Gastrocnemius medialis (tissue), 4 donors: ENCODE data around the gene SRF. TPM values are rescaled to one million over a fixed set of nuclear protein-coding genes. Genes with fewer than 3 reads are reported as not detected.

Experiments used
- ATAC-seq, 2 donors: fragments of 150-250 bp; one replicate each; pipeline ENCODE4 v1.9.1; 2016
- DNase-seq, 2 donors: peaks; one replicate each; pipeline ENCODE4 v3.0.0-alpha.2; 2019
- H3K27ac ChIP-seq, 4 donors: fragments of 200-600 bp; sonication (generic); 1 replicate in 1 of 4; 2 replicates in 3 of 4; pipeline ENCODE4 v1.5.1; 2016 to 2018; ENCODE audit warnings: mild to moderate bottlenecking in 2 of 4, moderate library complexity in 1 of 4
- H3K27me3 ChIP-seq, 3 donors: fragments of 200-600 bp; sonication (generic) in 2 of 3; 1 replicate in 1 of 3; 2 replicates in 2 of 3; pipeline versions ENCODE4 v1.5.1 to v1.6.0; 2016 to 2019; ENCODE audit warnings: mild to moderate bottlenecking in 1 of 3, moderate library complexity in 1 of 3
- H3K36me3 ChIP-seq, 2 donors: fragments of 200-600 bp; sonication (generic) in 1 of 2; one replicate each; pipeline ENCODE4 v1.5.1; 2017 to 2018
- H3K4me1 ChIP-seq, 2 donors: fragments of 200-600 bp; sonication (generic) in 1 of 2; one replicate each; pipeline ENCODE4 v1.5.1; 2016 to 2017; ENCODE audit warnings: mild to moderate bottlenecking in 2 of 2
- H3K4me3 ChIP-seq, 4 donors: fragments of 200-600 bp; sonication (generic) in 3 of 4; 1 replicate in 1 of 4; 2 replicates in 3 of 4; pipeline ENCODE4 v1.5.1; 2016 to 2019; ENCODE audit warnings: mild to moderate bottlenecking in 2 of 4
- H3K9me3 ChIP-seq, 3 donors: fragments of 200-600 bp; sonication (generic) in 2 of 3; 1 replicate in 1 of 3; 2 replicates in 2 of 3; pipeline ENCODE4 v1.5.1; 2016 to 2019
- POLR2A ChIP-seq, 2 donors: fragments of 450-650 bp; IDR thresholded peaks; one replicate each; pipeline ENCODE4 v1.6.1; 2017; ENCODE audit warnings: antibody characterized with exemption in 2 of 2, mild to moderate bottlenecking in 2 of 2, moderate library complexity in 2 of 2
- in situ Hi-C, 4 donors: fragments of 200-750 bp; cut with MboI; loops; one replicate each; pipeline versions ENCODE4 v1.15.0 to v1.8.0; 2017; ENCODE audit warnings: low sequenced_read_pairs in 4 of 4
- intact Hi-C: fragments of 100-400 bp; cut with DNase I; formaldehyde crosslinking; loops from one replicate; pipeline ENCODE4 v1.15.1; 2023; ENCODE audit warnings: low total_unique reads
- total RNA-seq, 4 donors: library from RNA; depleted of rRNA; stranded (reverse); fragments of >200 nt; gene quantifications; one replicate each; pipeline versions ENCODE4 v1.1.0 to v1.2.3, GENCODE V29; 2016
- TF ChIP-seq, protein P1 (sequence below), 5 experiments: fragments of 450-650 bp in 3 of 5; fragments of 200-600 bp in 2 of 5; sonication (generic) in 2 of 5; IDR thresholded peaks in 4 of 5; conservative IDR thresholded peaks in 1 of 5; 1 replicate in 4 of 5; 2 replicates in 1 of 5; pipeline ENCODE4 v1.5.1; 2016 to 2019; ENCODE audit warnings: antibody characterized with exemption in 5 of 5, mild to moderate bottlenecking in 3 of 5, moderate library complexity in 3 of 5

The SRF gene
- 10 to 100 TPM; 35.2 to 54.7 (median 44.9) TPM for total RNA-seq

DNA sequence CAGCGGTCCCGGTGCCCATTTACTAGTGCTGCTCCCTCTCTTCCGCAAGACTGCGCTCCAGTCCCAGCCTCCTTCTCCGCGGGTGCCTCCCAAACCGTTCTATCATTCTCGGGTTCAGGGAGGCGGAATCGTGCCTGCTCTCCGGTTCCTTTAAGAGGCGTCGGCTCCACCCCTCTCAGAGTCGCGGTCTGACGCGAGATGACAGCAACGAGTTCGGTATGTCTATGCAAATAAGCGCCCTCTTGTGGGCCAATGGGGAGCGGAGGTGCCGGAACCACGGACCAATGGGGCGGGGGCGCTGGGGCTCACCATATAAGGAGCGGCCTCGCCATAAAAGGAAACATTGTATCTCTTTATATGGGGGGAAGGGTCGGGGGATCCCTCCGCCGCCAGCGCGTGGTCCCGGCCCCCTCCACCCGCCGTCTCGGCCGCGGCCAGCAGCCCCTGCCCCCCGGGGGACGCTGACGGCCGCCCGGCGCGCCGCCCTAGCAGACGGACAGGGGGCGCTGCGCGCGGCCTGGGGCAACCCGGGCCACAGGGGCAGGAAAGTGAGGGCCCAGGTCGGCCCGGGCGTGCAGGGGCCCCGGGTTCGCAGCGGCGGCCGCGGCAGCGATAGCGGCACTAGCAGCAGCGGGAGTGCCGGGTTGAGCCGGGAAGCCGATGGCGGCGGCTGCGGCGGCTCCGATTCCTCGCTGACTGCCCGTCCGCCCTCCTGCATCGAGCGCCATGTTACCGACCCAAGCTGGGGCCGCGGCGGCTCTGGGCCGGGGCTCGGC is at the start of gene SRF:
SRF (plus strand) TSS at position 339 of the 776 bp plus-strand sequence; CDS start at position 727, 388 bp downstream.
- H3K36me3 ChIP-seq = peaks cover 0 to 9% of the 10 kb centered on the region in 2 donors

DNA sequence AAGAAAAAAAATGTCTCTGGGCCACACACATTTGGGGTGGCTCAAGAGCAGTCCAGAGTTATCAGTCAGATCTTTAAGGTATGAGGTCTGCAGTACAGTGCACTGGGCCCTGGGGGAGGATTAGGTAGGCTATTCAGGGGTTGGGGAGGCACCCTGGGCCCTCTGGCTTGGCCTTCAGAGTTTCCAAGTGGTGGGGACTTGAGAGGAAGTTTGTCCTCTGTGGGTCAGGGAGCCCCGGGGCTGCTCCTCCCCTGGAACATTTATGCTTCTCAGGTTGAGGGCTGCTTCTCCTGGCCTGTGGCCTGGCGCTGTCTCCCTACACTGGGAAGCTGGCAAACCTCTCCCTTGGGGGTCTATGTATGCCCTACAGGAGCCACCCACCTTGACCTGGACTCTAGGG is 48.9 kb upstream of the SRF start:
- no peaks in the 10 kb centered on the region for H3K36me3 ChIP-seq
- TF ChIP-seq POLR2A (IDR thresholded peaks at IDR 0.05) = no peak
- TF ChIP-seq, protein P1, sequence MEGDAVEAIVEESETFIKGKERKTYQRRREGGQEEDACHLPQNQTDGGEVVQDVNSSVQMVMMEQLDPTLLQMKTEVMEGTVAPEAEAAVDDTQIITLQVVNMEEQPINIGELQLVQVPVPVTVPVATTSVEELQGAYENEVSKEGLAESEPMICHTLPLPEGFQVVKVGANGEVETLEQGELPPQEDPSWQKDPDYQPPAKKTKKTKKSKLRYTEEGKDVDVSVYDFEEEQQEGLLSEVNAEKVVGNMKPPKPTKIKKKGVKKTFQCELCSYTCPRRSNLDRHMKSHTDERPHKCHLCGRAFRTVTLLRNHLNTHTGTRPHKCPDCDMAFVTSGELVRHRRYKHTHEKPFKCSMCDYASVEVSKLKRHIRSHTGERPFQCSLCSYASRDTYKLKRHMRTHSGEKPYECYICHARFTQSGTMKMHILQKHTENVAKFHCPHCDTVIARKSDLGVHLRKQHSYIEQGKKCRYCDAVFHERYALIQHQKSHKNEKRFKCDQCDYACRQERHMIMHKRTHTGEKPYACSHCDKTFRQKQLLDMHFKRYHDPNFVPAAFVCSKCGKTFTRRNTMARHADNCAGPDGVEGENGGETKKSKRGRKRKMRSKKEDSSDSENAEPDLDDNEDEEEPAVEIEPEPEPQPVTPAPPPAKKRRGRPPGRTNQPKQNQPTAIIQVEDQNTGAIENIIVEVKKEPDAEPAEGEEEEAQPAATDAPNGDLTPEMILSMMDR (IDR thresholded peaks at IDR 0.05 in 4 of 5, conservative IDR thresholded peaks at IDR 0.05 in 1 of 5) = no peak
- no peak overlapping the region for H3K4me3 ChIP-seq
- DNase-seq (no peak), ATAC-seq (no peak)
- intact Hi-C loops = no loop called here
- H3K4me1 ChIP-seq = no peaks in the 10 kb centered on the region
- H3K27ac ChIP-seq = no peak overlapping the region
- no peaks in the 10 kb centered on the region for H3K9me3 ChIP-seq
- H3K27me3 ChIP-seq = no peaks in the 10 kb centered on the region
- in situ Hi-C loops = no loop called here

More for the DNA sequence above, at the start of gene SRF:
- ATAC-seq = peak; percentile 73 to 79
- Histone ChIP-seq H3K9me3 (no peaks in the 10 kb centered on the region), H3K27ac (peak within 1 kb of the TSS; percentile 89 to 98 (median 92)), H3K4me3 (peak within 1 kb of the TSS; percentile 86 to 96 (median 92)), H3K4me1 (peaks cover 30 to 39% of the 10 kb centered on the region in 2 donors), H3K27me3 (no peaks in the 10 kb centered on the region)
- intact Hi-C loops = loop anchor here (1.0 to 10.0 kb wide), 9 partner anchors 112 to 1436 kb away; partner anchors contain the start of genes ABCC10, BICRAL, KLC4 and KLHDC3
- peak; percentile 92 to 93 for TF ChIP-seq POLR2A (IDR thresholded peaks at IDR 0.05)
- TF ChIP-seq, protein P1 (IDR thresholded peaks at IDR 0.05 in 4 of 5, conservative IDR thresholded peaks at IDR 0.05 in 1 of 5) = peak; percentile 46 to 96 (median 91)
- peak; percentile 100 for DNase-seq
- in situ Hi-C loops = no loop called here

DNA sequence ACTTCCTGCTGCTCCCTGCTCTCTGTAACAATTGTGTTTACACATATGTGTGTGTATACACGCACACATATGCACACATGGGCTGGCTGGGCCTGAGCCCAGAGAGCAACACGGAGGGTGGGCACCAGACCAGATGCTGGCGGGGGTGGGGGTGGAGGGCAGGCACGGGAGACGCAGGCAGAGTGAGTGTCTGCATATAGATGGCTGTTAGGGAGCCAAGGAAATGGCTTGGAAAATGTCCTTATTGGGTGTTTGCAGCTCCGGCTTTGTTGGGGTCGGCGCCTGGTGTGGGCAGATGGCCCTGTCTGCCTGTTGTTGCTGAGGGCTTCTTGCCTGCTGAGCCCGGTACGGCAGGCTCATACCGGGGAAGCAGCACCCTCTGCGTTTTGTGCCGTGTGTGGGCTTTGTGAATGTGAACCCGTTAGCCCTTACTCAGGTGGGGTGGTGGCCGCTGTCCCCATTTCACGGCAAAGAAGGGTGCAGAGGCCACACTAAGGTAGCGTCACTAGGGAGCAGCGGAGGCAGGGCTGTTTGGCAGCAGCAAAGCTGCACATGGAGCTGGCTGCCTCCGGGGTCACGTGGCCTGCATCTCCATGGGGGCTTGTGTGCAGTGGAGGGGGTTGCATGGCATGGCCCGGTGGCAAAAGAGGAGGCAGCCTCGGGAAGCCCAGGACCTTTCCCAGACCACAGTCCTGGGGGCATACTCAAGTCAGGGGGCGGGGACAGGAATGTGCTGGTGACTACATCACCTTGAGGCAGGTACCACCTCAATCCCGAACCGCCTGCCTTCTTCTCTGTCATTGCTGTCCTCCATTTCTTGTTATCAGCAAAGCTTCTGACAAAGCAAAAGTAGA is 47.4 kb upstream of the SRF start:
- TF ChIP-seq, protein P1 (IDR thresholded peaks at IDR 0.05 in 4 of 5, conservative IDR thresholded peaks at IDR 0.05 in 1 of 5) = no peak
- TF ChIP-seq POLR2A (IDR thresholded peaks at IDR 0.05) = no peak
- no peaks in the 10 kb centered on the region for H3K36me3 ChIP-seq
- no peaks in the 10 kb centered on the region for H3K4me1 ChIP-seq
- H3K27ac ChIP-seq = no peak overlapping the region
- DNase-seq = no peak
- no peak for ATAC-seq
- H3K4me3 ChIP-seq = no peak overlapping the region
- no peaks in the 10 kb centered on the region for H3K27me3 ChIP-seq
- in situ Hi-C loops (no loop called here), intact Hi-C loops (no loop called here)
- no peaks in the 10 kb centered on the region for H3K9me3 ChIP-seq

DNA sequence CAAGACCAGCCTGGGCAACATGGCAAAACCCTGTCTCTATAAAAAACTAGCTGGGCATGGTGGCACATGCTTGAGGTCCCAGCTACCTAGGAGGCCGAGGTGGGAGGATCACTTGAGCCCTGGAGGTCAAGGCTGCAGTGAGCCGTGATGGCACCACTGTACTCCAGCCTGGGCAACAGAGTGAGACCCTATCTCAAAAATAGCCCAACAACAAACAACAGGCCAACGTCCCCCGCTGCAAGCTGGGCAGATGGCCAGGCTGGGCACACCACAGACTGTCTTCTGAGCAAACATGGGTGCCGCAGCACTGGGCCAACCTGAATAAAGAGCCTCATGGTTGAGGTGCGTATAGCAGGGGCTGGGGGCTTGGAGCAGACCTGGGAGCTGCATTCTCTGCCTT is 46.6 kb upstream of the SRF start:
- Histone ChIP-seq H3K4me1 (no peaks in the 10 kb centered on the region), H3K4me3 (no peak overlapping the region), H3K9me3 (no peaks in the 10 kb centered on the region), H3K27me3 (no peaks in the 10 kb centered on the region), H3K36me3 (no peaks in the 10 kb centered on the region), H3K27ac (no peak overlapping the region)
- intact Hi-C loops = no loop called here
- no peak for ATAC-seq
- in situ Hi-C loops = no loop called here
- no peak for DNase-seq
- TF ChIP-seq, protein P1 (IDR thresholded peaks at IDR 0.05 in 4 of 5, conservative IDR thresholded peaks at IDR 0.05 in 1 of 5) = no peak
- no peak for TF ChIP-seq POLR2A (IDR thresholded peaks at IDR 0.05)
